HG03060 (cell line): ENCODE measurements around the gene GIPC3.
"Not testable (repeated sequence)": the region's sequence is repeated elsewhere in the genome, so short reads cannot be mapped to it uniquely, and the experiment has no call there.

Experiments used
- ATAC-seq: cut with Tn5 transposase; IDR thresholded peaks from one replicate; pipeline ENCODE4 v1.9.1; 2021; ENCODE audit warnings: low read depth, moderate number of reproducible peaks; ENCODE audit not compliant: unreplicated experiment

The GIPC3 gene

GRCh38 chr19:3549816-3550215 is 35.5 kb upstream of the GIPC3 start:
- ATAC-seq, result no peak

GRCh38 chr19:3550947-3551791 is 34.1 kb upstream of the GIPC3 start:
- no peak for ATAC-seq

GRCh38 chr19:3551792-3552095 is 33.5 kb upstream of the GIPC3 start:
- ATAC-seq, result no peak

GRCh38 chr19:3554254-3555083 is 30.8 kb upstream of the GIPC3 start:
- no peak for ATAC-seq

- no peak for ATAC-seq
These were observed 29.4 kb upstream of the GIPC3 start for GRCh38 chr19:3555653-3556422.

GRCh38 chr19:3556423-3556977 is 28.8 kb upstream of the GIPC3 start:
- no peak for ATAC-seq

- ATAC-seq, result peak; percentile 15
These were observed 28.3 kb upstream of the GIPC3 start for GRCh38 chr19:3556978-3557460.

- ATAC-seq, result peak; percentile 58
These were observed 27.6 kb upstream of the GIPC3 start, which contains the start of gene MFSD12 for GRCh38 chr19:3557461-3558248. MFSD12 (minus strand) TSS chr19:3557586; CDS start chr19:3557403, 183 bp downstream.

- ATAC-seq, result no peak
These were observed 21.4 kb upstream of the GIPC3 start for GRCh38 chr19:3563709-3564524.

GRCh38 chr19:3565139-3565538 is 20.1 kb upstream of the GIPC3 start:
- ATAC-seq, result no peak

GRCh38 chr19:3570042-3570441 is 15.2 kb upstream of the GIPC3 start:
- ATAC-seq, result not testable (repeated sequence)

GRCh38 chr19:3570606-3571011 is 14.7 kb upstream of the GIPC3 start:
- no peak for ATAC-seq

GRCh38 chr19:3572132-3572854 is 13.0 kb upstream of the GIPC3 start:
- ATAC-seq, result peak; percentile 78

- no peak for ATAC-seq
These were observed 12.5 kb upstream of the GIPC3 start, which contains the start of gene HMG20B for GRCh38 chr19:3572855-3573161. HMG20B (plus strand) TSS chr19:3572944; CDS start chr19:3573310, 366 bp downstream.

- ATAC-seq, result no peak
These were observed 12.0 kb upstream of the GIPC3 start for GRCh38 chr19:3573162-3573857.

- no peak for ATAC-seq
These were observed 11.2 kb upstream of the GIPC3 start for GRCh38 chr19:3573858-3574637.

- no peak for ATAC-seq
These were observed 10.0 kb upstream of the GIPC3 start for GRCh38 chr19:3575260-3575741.
